GM18505 (cell line): ENCODE measurements around the gene MIS18BP1.
"Not testable (repeated sequence)": the region's sequence is repeated elsewhere in the genome, so short reads cannot be mapped to it uniquely, and the experiment has no call there.

Source experiments
- ATAC-seq: cut with Tn5 transposase; IDR thresholded peaks from one replicate; pipeline ENCODE4 v1.9.1; 2021; ENCODE audit not compliant: unreplicated experiment
- POLR2A ChIP-seq: IDR thresholded peaks from 4 replicates; pipeline ENCODE4 v1.6.1; 2011; ENCODE audit warnings: borderline replicate concordance; ENCODE audit not compliant: insufficient read depth, insufficient read length; ENCODE audit errors: extremely low read depth

MIS18BP1 gene

DNA sequence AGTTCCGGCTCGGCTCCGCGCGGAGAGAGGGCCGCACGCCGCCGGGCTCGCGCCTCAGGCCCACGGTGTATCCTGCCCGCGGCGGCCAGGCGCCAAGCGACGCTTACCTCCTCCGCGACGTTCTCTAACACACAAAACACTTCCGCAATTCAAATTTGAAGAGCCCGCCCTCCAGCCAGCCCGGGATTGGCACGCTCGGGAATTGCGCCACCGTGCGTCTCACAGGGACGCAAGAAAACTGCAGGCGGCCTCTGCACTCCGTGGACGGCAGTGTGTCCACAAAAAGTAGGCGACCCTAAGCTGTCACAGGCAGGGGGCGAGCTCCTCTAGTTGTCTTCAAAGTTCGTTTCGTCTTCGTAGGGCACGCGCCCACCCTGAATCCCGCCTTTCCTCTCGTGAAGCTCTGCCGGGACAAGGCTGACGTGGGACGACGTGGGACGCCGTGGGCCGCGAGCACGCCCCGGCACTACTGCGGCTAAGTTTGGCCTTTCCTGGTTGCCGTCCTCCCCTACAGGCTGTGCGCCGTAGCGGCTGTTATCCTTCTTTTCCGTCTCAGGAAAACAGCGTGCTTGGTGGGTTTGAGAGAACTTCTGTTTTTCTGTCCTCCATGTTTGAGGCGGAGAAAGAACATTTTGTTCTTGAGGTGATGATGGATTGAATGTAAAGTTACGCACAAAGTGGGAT, at the start of gene MIS18BP1:
Gene MIS18BP1, minus strand, starts transcription at position 133 of the 684 bp plus-strand sequence. CDS start 5,916 bp downstream, outside the sequence.
- TF ChIP-seq POLR2A: peak; percentile 82
- peak; percentile 82 for ATAC-seq

DNA sequence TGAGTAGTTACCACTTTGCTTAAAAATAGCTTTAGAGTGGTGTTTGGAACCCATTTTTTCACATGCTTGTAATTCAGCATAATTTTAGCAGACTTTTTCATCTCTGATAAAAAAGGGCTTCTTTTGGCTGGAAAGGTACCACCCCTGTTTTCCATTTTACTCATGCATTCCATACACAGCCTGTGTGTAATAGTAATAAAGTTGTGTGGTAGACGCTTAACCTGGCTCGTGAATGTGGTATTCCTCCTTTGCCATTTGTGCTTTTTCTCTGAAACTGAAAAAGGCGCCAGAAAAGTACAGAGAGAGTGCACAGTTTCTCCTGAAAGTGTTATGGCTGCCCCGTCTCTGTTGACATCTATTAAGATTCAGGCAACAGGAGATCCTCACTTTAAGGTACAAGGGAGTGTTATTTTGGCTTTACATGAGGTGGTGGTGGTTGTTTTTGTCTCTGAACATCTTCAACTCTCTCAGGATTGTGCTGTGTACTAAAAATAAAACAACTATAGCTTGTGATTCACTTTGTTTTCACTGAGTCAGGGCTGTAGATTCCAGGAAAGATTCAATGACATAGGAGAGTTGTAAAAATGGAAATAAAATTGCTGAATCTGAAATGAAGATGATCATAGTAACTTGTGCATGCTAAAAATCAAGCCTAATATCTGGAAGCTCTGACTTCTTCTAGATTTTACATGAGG, 45.6 kb upstream of the MIS18BP1 start:
- no peak for ATAC-seq
- no peak for TF ChIP-seq POLR2A

DNA sequence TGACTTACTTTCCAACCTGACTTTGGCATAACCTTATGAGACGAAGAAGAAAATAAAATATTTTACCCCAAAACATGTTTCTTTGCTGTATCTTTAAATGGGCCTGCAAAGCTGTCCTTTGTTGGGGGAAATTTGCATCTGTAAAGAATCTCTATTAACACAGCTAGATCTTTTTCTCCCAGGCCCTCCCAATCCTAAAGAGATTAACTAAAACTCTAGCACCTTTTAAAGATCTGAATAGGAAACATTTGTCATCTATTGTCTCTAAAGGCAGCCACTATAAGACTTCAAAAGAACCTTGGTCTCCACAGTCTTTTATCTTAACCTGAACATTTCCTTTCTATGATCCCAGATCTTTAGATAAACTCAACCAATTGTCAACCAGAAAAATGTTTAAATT, 41.8 kb upstream of the MIS18BP1 start:
- ATAC-seq: not testable (repeated sequence)

DNA sequence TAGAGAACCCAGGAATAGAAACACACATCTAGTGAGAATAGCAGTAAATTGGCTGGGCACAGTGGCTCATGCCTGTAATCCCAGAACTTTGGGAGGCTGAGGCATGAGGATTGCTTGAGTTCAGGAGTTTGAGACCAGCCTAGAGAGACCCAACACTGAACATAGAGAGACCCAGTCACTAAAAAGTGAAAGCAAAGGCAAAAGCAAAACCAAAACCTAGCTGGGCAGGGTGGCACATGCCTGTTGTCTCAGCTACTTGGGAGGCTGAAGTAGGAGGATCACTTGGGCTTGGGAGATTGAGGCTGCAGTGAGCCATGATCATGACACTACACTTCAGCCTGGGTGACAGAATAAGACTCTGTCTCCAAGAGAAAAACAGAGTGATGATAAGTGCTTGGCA, 37.5 kb upstream of the MIS18BP1 start:
- ATAC-seq: no peak
- TF ChIP-seq POLR2A: no peak

DNA sequence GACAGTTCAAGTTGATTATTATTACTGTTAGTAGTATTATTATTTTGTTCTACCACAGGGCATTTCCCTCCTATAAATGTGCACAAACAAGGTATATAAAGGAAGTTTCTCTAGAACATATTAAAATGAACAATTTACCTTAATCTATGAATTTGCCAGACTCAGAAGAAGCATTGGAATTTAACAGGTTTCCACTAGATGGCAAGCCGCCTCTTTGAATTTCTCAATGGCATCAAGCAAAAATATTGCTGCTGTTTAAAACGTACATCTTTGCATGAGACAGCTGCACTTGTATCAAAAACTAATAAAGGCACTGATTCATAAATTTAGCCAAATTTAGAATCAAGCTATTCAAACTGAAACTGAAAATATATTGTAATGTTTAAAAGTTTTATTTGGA, 34.6 kb upstream of the MIS18BP1 start:
- no peak for ATAC-seq
- no peak for TF ChIP-seq POLR2A

DNA sequence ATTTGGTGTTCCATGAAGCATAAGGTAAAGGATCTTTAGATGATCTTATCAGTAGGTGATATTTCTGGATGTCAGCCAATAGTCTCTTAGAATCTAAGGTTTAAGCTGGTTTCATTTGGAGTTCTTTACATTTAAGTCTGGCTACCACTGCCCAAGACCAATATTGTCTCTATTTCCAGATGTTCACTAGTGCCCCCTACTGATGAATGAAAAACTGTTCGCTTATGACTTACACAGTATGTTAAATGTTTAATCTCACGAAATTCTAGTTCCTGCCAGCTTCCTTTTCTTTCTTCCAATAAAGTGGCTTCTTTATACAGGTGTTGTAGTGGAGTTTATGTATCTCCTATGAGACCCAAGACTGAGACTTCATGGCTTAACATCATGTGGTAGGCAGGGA, 31.8 kb upstream of the MIS18BP1 start:
- ATAC-seq: no peak
- TF ChIP-seq POLR2A: no peak

DNA sequence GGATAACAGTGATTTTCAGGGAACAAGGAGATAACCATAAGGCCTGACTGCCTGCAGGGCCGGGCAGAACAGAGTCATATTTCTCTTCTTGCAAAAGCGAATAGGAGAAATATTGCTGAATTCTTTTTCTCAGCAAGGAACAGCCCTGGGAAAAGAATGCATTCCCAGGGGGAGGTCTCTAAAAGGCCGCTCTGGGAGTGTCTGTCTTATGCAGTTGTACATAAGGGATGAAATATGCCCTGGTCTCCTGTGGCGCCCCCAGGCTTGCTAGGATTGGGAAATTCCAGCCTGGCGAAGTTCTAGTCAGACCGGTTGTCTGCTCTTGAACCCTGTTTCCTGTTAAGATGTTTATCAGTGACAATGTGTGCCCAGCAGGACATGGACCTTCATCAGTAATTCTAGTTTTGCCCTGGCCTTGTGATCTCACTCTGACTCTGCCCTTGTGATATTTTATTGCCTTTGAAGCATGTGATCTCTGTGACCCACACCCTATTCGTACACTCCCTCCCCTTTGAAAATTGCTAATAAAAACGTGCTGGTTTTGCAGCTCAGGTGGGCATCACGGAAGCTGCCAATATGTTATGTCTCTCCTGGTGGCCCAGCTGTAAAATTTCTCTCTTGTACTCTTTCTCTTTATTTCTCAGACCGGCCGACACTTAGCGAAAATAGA, 28.9 kb upstream of the MIS18BP1 start:
- not testable (repeated sequence) for ATAC-seq

DNA sequence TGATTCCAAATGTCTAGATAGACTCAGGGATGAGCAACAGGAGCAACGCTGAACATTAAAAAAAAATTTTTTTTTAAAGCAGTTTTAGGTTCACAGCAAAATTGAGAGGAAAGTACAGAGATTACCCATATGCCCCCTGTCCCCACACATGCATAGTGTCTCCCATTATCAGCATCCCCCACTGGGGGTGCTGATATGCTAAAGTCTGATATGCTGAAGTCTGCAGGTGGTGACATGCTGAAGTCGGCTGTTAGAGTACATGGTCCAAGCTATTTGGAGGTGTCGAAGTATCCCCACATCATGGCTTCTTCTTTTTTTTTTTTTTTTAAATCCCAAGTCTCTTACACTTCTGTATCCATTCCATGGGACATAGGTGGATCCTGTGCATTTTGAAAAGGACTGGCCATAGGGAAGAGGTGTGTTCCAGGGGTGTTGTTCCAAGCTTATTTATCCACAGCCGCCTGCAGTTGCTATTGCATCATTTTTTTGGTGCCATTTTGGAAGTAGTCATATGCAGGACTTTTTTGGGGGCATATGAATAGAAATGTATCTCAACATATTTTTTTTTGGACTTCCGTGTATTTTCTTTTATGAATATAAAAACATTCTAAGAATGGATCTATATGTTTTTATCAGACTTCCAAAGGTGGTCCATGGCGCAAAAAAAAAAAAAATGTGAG, 19.0 kb upstream of the MIS18BP1 start:
- TF ChIP-seq POLR2A: no peak
- no peak for ATAC-seq

DNA sequence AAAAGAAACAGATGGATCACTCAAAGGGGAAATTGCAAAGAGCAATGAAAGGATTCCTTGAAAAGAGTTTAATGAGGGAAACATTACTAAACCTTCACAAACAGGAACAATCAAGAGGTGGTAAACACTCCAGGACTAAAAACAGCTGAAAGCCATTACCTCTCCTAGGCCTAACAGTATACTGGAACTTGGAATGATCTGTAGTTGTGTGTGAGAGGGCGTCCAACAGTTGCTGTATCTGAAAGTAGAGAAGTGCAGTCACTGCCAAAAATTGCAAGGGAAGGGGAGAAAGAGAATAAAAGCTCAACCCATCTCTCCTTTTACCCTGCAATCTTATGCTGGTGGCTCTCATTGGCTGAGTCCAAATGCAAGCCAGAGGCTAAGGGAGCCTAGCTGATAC, 17.0 kb upstream of the MIS18BP1 start:
- TF ChIP-seq POLR2A: no peak
- no peak for ATAC-seq

DNA sequence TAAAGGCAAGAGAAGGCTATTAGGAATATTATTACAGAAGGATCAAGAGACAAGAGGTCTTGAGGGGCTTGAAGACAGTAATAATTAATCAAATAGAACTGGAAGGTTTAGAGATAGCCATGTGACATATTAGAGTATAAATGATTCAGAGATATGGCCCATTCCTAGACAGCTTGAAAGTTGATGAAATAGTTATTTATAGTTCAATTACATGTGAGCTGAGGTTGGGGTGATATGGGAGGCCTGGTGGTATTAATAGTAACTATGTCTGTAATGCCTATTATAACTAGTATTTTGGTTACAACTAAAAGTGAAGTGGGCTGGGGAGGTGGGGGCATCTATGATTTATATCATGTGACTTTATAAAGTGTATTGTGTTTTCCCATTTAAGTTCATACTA, 14.1 kb upstream of the MIS18BP1 start:
- no peak for TF ChIP-seq POLR2A
- no peak for ATAC-seq

DNA sequence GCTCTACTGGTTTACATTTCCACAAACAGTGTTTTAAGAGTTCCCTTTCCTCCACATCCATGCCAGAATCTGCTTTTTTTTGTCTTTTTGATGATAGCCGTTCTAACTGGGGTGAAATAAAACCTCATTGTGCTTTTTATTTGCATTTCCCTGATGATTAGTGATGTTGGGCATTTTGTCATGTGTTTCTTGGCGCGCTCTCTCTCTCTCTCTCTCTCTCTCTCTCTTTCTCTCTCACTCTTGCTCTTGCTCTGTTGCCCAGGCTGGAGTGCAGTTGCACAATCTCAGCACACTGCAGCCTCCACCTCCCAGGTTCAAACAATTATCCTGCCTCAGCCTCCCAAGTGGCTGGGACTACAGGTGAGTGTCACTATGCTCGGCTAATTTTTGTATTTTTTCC, 9.6 kb upstream of the MIS18BP1 start:
- TF ChIP-seq POLR2A: no peak
- ATAC-seq: no peak

DNA sequence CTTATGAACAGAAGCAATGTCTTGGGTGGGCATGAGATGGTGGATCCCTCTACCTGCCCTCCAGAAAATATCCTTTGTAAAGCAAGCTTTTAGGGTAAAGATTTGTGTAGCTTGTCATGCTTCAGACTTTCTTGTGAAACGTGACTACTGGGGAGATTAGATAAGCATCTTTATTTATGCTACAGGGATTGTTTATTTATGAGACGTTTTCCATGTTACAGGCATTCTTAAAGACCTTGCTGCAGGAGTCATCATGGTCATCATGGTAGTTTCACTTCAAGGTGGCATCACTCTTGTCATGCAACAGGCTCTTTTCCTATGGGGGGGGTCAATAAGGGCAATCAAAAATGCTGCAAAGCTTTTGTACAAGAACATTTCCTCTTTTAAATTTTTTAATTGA, 8.2 kb upstream of the MIS18BP1 start:
- TF ChIP-seq POLR2A: no peak
- ATAC-seq: no peak

DNA sequence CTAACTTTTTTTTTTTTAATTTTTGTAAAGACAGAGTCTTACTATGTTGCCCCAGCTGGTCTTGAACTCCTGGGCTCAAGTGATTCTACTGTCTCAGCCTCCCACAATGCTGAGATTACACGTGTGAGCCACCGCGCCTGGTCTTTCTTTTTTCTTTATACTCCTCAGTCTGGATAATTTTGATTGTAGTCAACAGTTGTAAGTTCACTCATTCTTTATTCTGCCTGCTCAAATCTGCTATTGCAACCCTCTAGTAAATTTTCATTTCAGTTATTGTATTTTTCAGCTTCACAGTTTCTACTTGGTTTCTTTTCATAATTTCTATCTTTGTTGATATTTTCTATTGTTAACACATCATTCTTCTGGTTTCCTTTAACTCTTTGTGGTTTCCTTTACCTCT, 5.8 kb upstream of the MIS18BP1 start:
- no peak for ATAC-seq
- no peak for TF ChIP-seq POLR2A

DNA sequence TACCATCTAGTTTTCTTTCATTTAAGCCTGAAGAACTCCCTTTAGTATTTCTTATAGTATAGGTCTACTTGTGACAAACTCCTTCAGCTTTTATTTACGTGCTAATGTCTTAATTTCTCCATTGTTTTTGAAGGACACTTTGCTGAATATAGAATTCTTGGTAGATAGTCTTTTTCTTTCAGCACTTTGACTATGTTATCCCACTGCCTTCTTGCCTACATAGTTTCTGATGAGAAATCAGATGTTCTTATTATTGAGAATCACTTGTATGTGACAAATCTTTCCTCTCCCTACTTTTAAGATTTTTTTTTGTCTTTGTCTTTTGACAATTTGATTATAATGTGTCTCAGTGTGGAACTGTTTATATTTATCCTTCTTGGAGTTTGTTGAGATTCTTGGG, 5.1 kb upstream of the MIS18BP1 start:
- no peak for ATAC-seq
- no peak for TF ChIP-seq POLR2A
